Endothelial cell of umbilical vein (primary cell): ENCODE results near the gene SLC16A5. TPM values are rescaled to one million over a fixed set of nuclear protein-coding genes. Genes with fewer than 3 reads are reported as not detected.
A peak's percentile ranks its signal among the peaks of the same experiment; 100 is the strongest.

Source experiments
- BruUV-seq: library from RNA; stranded (reverse); fragments of 400-500 nt; replicated peaks from 2 replicates; lab custom pipeline; 2021; lab: Mats Ljungman, UMichigan
- CTCF ChIA-PET: fragments of 300-600, 350-600 bp; sonication (Branson Sonifier 250); formaldehyde crosslinking; loops from one replicate; lab custom pipeline; 2021; ENCODE audit warnings: antibody characterized with exemption, inconsistent platforms; lab: Charles Lee
- POLR2A ChIA-PET: fragments of 300-600, 350-600 bp; sonication (Branson Sonifier 250); formaldehyde crosslinking; loops from one replicate; lab custom pipeline; 2021; ENCODE audit warnings: antibody characterized with exemption, inconsistent platforms; lab: Charles Lee
- DNase-seq: peaks from one replicate; pipeline ENCODE4 v3.0.0-alpha.2; 2011; ENCODE audit warnings: low read depth, low spot score
- FAIRE-seq: peaks from 2 replicates; lab custom pipeline; 2011; peaks lifted over from hg19 to GRCh38; lab: Jason Lieb, UNC
- H2AFZ ChIP-seq: 2 replicates; pipeline ENCODE4 v1.6.0; 2012; ENCODE audit warnings: low read depth, low read length, control low read depth, inconsistent platforms
- H3K27ac ChIP-seq: 2 replicates; pipeline ENCODE4 v1.5.1; 2011; ENCODE audit warnings: low read depth, mild to moderate bottlenecking, control low read depth, low read length, moderate library complexity; ENCODE audit not compliant: insufficient read depth
- H3K27me3 ChIP-seq, 2 experiments: 2 replicates each; pipeline versions ENCODE4 v1.6.0 to v1.6.1; 2011; ENCODE audit warnings: low read length in 2 of 2, mixed read lengths in 1 of 2; ENCODE audit not compliant: control insufficient read depth in 2 of 2, insufficient read depth in 2 of 2
- H3K36me3 ChIP-seq, 2 experiments: 2 replicates in 1 of 2; 3 replicates in 1 of 2; pipeline ENCODE4 v1.5.1; 2011; ENCODE audit warnings: low read length in 2 of 2, mild to moderate bottlenecking in 1 of 2, moderate library complexity in 1 of 2; ENCODE audit not compliant: control insufficient read depth in 2 of 2, insufficient read depth in 2 of 2; ENCODE audit errors: extremely low read depth in 1 of 2
- H3K4me1 ChIP-seq: 3 replicates; pipeline ENCODE4 v1.5.1; 2011; ENCODE audit warnings: mild to moderate bottlenecking, low read length; ENCODE audit not compliant: control insufficient read depth, insufficient read depth; ENCODE audit errors: extremely low read depth
- H3K4me2 ChIP-seq: 2 replicates; pipeline ENCODE4 v1.6.1; 2011; ENCODE audit warnings: low read length, control low read depth, mixed read lengths; ENCODE audit not compliant: insufficient read depth
- H3K4me3 ChIP-seq, 3 experiments: fragments of 200-600 bp in 1 of 3; sonication (generic), shearing (Covaris generic) in 1 of 3; replicated peaks in 1 of 3; 2 replicates each; pipeline ENCODE4 v1.5.1; 2011 to 2016; ENCODE audit warnings: control low read depth in 3 of 3, low read length in 3 of 3, mild to moderate bottlenecking in 2 of 3, inconsistent platforms in 1 of 3, low read depth in 1 of 3, moderate library complexity in 1 of 3; ENCODE audit not compliant: insufficient read depth in 1 of 3
- H3K79me2 ChIP-seq: 2 replicates; pipeline ENCODE4 v1.6.0; 2012; ENCODE audit warnings: low read length, inconsistent platforms; ENCODE audit not compliant: control insufficient read depth, insufficient read depth
- H3K9ac ChIP-seq: replicated peaks from 2 replicates; pipeline ENCODE3; 2011; ENCODE audit warnings: low read length, control low read depth; ENCODE audit not compliant: insufficient read depth; ENCODE audit errors: extremely low read depth
- H3K9me1 ChIP-seq: replicated peaks from 3 replicates; pipeline ENCODE4 v1.6.0; 2011; ENCODE audit warnings: mild to moderate bottlenecking, low read length; ENCODE audit not compliant: control insufficient read depth, insufficient read depth; ENCODE audit errors: extremely low read depth
- H3K9me3 ChIP-seq: replicated peaks from 2 replicates; pipeline ENCODE4 v1.5.1; 2012; ENCODE audit warnings: low read length, inconsistent platforms; ENCODE audit not compliant: control insufficient read depth, insufficient read depth
- H4K20me1 ChIP-seq: replicated peaks from 2 replicates; pipeline ENCODE3; 2011; ENCODE audit warnings: mild to moderate bottlenecking, low read length; ENCODE audit not compliant: control insufficient read depth, insufficient read depth; ENCODE audit errors: extremely low read depth
- EZH2 ChIP-seq: IDR thresholded peaks from 2 replicates; pipeline ENCODE4 v1.6.1; 2012; ENCODE audit warnings: borderline replicate concordance, low read depth, mild to moderate bottlenecking, moderate library complexity, low read length, inconsistent platforms; ENCODE audit not compliant: severe bottlenecking
- FOS ChIP-seq: IDR thresholded peaks from 2 replicates; pipeline ENCODE4 v1.6.1; 2011; ENCODE audit warnings: mild to moderate bottlenecking, low read length, moderate library complexity, borderline replicate concordance; ENCODE audit not compliant: insufficient read depth
- GATA2 ChIP-seq: IDR thresholded peaks from 2 replicates; pipeline ENCODE4 v1.7.0; 2011; ENCODE audit warnings: low read depth, mild to moderate bottlenecking, moderate library complexity, mixed read lengths, low read length; ENCODE audit not compliant: insufficient read length, insufficient read depth
- JUN ChIP-seq: IDR thresholded peaks from 2 replicates; pipeline ENCODE4 v1.6.1; 2011; ENCODE audit warnings: borderline replicate concordance, low read depth; ENCODE audit not compliant: insufficient read length, insufficient read depth
- MYC ChIP-seq: IDR thresholded peaks from one replicate; pipeline ENCODE4 v1.6.1; 2011; ENCODE audit warnings: mild to moderate bottlenecking, low read depth, low read length
- POLR2A ChIP-seq: IDR thresholded peaks from 2 replicates; pipeline ENCODE4 v1.6.1; 2012; ENCODE audit warnings: low read depth, mild to moderate bottlenecking, control low read depth, low read length
- POLR2AphosphoS5 ChIP-seq: IDR thresholded peaks from 2 replicates; pipeline ENCODE4 v1.6.1; 2012; ENCODE audit warnings: low read depth, mild to moderate bottlenecking, control low read depth, low read length, moderate library complexity; ENCODE audit not compliant: insufficient read depth
- dilution Hi-C: fragments of 300-500 bp; cut with MboI; formaldehyde crosslinking; loops from one replicate; pipeline ENCODE4 v1.15.0; 2019; ENCODE audit warnings: low sequenced_read_pairs; ENCODE audit not compliant: extremely low pct_ligation_motif_present
- intact Hi-C: fragments of 100-400 bp; cut with micrococcal nuclease; formaldehyde crosslinking; loops from one replicate; pipeline ENCODE4 v1.10.0; 2022
- polyA plus RNA-seq, 4 experiments: library from polyadenylated mRNA; depleted of rRNA in 3 of 4; stranded (reverse) in 3 of 4; unstranded in 1 of 4; fragments of >200 nt; gene quantifications; 2 replicates each; pipeline versions ENCODE4 v1.2.1 to v1.2.3, GENCODE V29; 2011 to 2012; ENCODE audit warnings: missing spikeins in 1 of 4
- total RNA-seq: library from RNA; stranded (reverse); gene quantifications from 2 replicates; pipeline ENCODE4 v1.2.3, GENCODE V29; 2021
- TF ChIP-seq, protein P1 (sequence below), 2 donors: IDR thresholded peaks; 1 replicate in 1 of 2; 2 replicates in 1 of 2; pipeline ENCODE4 v1.5.1; 2011; ENCODE audit warnings: low read length in 2 of 2, mild to moderate bottlenecking in 2 of 2, moderate library complexity in 2 of 2, control low read depth in 1 of 2, inconsistent platforms in 1 of 2, low read depth in 1 of 2; ENCODE audit not compliant: insufficient read depth in 1 of 2; ENCODE audit errors: extremely low read depth in 1 of 2
- TF ChIP-seq, protein P2 (sequence below): IDR thresholded peaks from 2 replicates; pipeline ENCODE4 v1.6.1; 2011; ENCODE audit not compliant: insufficient read depth, insufficient read length

The SLC16A5 gene
- total and polyA plus RNA-seq, 2 donors (not counting 3 experiments of a cell fraction or from before 2014, with no cell fraction given): 16.4 to 23.3 TPM

DNA sequence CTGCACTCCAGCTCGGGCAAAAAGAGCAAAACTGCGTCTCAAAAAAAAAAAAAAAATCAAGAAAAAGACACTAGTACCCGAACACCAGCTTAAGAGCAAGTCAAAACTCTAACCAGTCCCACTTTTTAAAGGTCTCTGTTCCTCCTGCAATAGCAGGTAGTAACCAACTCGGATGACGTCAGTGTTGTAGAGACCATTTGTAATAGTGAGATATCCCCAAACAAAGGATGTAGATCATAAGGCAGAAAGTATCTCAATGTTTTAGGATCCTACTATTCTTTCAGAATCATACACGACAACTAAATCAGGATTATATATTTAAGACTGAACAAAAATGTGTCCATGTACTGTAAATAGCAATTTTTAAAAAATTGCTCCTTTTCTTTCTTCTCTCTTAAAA is 64.2 kb downstream of the SLC16A5 start:
- DNase-seq: no peak
- peaks cover 7 to 16% of the 10 kb centered on the region in 2 experiments for H3K36me3 ChIP-seq
- dilution Hi-C loops: no loop called here
- no peaks in the 10 kb centered on the region for H3K9me1 ChIP-seq
- H2AFZ ChIP-seq: no peak overlapping the region
- peaks cover 73% of the 10 kb centered on the region for H3K79me2 ChIP-seq
- ChIA-PET POLR2A (no interaction called here), CTCF (interaction anchor here (2.9 to 4.9 kb wide), 2 partner anchors 20 to 38 kb away, joined by 9 to 20 read pairs; no protein-coding TSS in a partner anchor)
- no peak overlapping the region for H3K27ac ChIP-seq
- intact Hi-C loops: no loop called here
- peak overlapping the region; percentile 77 for H3K4me2 ChIP-seq
- peak overlapping the region in 2 of 3 experiments; percentile 57 to 83 for H3K4me3 ChIP-seq
- H3K9me3 ChIP-seq: no peaks in the 10 kb centered on the region
- no peaks in the 10 kb centered on the region for H3K27me3 ChIP-seq
- H3K4me1 ChIP-seq: peaks cover 14% of the 10 kb centered on the region
- no TSS peak for BruUV-seq
- H3K9ac ChIP-seq: peak overlapping the region; percentile 75
- no peak for FAIRE-seq
- no peaks in the 10 kb centered on the region for H4K20me1 ChIP-seq
- TF ChIP-seq JUN (no peak), GATA2 (no peak), EZH2 (no peak), POLR2A (no peak), FOS (no peak), POLR2AphosphoS5 (no peak), MYC (no peak)
- TF ChIP-seq, protein P1, sequence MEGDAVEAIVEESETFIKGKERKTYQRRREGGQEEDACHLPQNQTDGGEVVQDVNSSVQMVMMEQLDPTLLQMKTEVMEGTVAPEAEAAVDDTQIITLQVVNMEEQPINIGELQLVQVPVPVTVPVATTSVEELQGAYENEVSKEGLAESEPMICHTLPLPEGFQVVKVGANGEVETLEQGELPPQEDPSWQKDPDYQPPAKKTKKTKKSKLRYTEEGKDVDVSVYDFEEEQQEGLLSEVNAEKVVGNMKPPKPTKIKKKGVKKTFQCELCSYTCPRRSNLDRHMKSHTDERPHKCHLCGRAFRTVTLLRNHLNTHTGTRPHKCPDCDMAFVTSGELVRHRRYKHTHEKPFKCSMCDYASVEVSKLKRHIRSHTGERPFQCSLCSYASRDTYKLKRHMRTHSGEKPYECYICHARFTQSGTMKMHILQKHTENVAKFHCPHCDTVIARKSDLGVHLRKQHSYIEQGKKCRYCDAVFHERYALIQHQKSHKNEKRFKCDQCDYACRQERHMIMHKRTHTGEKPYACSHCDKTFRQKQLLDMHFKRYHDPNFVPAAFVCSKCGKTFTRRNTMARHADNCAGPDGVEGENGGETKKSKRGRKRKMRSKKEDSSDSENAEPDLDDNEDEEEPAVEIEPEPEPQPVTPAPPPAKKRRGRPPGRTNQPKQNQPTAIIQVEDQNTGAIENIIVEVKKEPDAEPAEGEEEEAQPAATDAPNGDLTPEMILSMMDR (IDR thresholded peaks at IDR 0.05; ENCODE audit: extremely low read depth in 1 of 2, insufficient read depth in 1 of 2, low read depth in 1 of 2, low read length in 2 of 2): no peak
- TF ChIP-seq, protein P2, sequence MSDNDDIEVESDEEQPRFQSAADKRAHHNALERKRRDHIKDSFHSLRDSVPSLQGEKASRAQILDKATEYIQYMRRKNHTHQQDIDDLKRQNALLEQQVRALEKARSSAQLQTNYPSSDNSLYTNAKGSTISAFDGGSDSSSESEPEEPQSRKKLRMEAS: no peak
